Measurements from ENCODE around the gene ASS1. TPM values are rescaled to one million over a fixed set of nuclear protein-coding genes. Genes with fewer than 3 reads are reported as not detected.

Gene ASS1
- total and polyA plus RNA-seq, 9 donors = 63.4 to 238 (median 87.0) TPM

DNA sequence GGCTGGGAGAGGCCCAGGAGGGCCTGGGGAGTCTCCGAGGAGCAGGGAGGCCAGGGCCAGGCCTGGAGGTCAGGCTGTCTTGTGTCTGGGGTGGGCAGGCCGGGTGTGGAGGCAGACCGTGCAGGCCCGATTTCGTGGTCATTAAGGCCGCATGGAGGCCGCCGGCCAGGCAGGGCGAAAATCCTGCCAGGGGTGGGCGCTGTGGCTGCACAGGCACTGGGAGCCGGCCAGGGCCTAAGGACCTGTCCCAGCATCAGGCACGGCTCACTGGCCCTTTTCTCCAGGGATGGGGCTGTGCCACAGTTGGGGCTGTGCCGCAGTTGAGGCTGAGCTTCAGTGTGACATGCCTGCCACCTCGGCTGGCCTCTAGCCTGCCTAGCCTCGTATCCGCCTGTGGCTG, 35.9 kb downstream of the ASS1 start:
- no peaks in the 10 kb centered on the region for H3K9me3 ChIP-seq
- no peaks in the 10 kb centered on the region for H3K27me3 ChIP-seq
- DNase-seq = no peak
- intact Hi-C loops (cut with DNase I) = loop anchor here in 1 of 4 donors (5.0 kb wide), 1 partner anchor 813 kb away; the partner anchor contains the start of gene PRRX2
- WGBS, 3 donors = 84 to 89% (median 86%) methylated on average over 16 of the region's 16 CpGs
- H3K4me3 ChIP-seq = no peak overlapping the region
- H3K27ac ChIP-seq = no peak overlapping the region
- no peaks in the 10 kb centered on the region for H3K4me1 ChIP-seq (ENCODE audit: insufficient read depth)
- no peaks in the 10 kb centered on the region for H3K36me3 ChIP-seq
- TF ChIP-seq, protein P1, sequence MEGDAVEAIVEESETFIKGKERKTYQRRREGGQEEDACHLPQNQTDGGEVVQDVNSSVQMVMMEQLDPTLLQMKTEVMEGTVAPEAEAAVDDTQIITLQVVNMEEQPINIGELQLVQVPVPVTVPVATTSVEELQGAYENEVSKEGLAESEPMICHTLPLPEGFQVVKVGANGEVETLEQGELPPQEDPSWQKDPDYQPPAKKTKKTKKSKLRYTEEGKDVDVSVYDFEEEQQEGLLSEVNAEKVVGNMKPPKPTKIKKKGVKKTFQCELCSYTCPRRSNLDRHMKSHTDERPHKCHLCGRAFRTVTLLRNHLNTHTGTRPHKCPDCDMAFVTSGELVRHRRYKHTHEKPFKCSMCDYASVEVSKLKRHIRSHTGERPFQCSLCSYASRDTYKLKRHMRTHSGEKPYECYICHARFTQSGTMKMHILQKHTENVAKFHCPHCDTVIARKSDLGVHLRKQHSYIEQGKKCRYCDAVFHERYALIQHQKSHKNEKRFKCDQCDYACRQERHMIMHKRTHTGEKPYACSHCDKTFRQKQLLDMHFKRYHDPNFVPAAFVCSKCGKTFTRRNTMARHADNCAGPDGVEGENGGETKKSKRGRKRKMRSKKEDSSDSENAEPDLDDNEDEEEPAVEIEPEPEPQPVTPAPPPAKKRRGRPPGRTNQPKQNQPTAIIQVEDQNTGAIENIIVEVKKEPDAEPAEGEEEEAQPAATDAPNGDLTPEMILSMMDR (IDR thresholded peaks at IDR 0.05) = no peak
- TF ChIP-seq POLR2A (IDR thresholded peaks at IDR 0.05) (no peak), EP300 (IDR thresholded peaks at IDR 0.05) (no peak)

DNA sequence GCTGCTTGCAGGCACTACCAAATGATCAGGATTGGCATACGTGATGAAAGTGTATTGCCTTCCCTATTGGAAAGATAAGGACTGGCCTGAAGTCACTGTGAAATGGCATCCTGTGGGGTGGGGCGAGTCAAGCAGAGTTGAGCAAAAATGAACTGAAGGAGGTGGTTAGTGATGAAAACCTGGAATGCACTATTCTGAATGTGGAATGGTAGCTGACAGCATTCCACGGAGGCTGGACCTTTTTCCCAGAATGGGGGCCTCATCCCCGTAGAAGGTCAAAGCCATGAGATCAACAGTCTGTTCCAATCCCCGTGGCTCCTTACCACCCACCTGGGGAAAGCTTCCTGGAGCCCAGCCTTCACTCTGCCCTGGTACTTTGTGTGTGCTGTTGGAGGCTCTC, 37.7 kb downstream of the ASS1 start:
- no peak for DNase-seq
- H3K9me3 ChIP-seq = no peaks in the 10 kb centered on the region
- WGBS, 3 donors = 52 to 69% (median 62%) methylated on average over 5 of the region's 5 CpGs
- H3K4me1 ChIP-seq (ENCODE audit: insufficient read depth) = no peaks in the 10 kb centered on the region
- H3K4me3 ChIP-seq = no peak overlapping the region
- no peaks in the 10 kb centered on the region for H3K27me3 ChIP-seq
- no peak overlapping the region for H3K27ac ChIP-seq
- TF ChIP-seq, protein P1 (IDR thresholded peaks at IDR 0.05) = no peak
- TF ChIP-seq EP300 (IDR thresholded peaks at IDR 0.05) = no peak
- TF ChIP-seq POLR2A (IDR thresholded peaks at IDR 0.05) = no peak
- intact Hi-C loops (cut with DNase I) = loop anchor here in 1 of 4 donors (5.0 kb wide), 1 partner anchor 815 kb away; the partner anchor contains the start of gene PRRX2
- no peaks in the 10 kb centered on the region for H3K36me3 ChIP-seq

DNA sequence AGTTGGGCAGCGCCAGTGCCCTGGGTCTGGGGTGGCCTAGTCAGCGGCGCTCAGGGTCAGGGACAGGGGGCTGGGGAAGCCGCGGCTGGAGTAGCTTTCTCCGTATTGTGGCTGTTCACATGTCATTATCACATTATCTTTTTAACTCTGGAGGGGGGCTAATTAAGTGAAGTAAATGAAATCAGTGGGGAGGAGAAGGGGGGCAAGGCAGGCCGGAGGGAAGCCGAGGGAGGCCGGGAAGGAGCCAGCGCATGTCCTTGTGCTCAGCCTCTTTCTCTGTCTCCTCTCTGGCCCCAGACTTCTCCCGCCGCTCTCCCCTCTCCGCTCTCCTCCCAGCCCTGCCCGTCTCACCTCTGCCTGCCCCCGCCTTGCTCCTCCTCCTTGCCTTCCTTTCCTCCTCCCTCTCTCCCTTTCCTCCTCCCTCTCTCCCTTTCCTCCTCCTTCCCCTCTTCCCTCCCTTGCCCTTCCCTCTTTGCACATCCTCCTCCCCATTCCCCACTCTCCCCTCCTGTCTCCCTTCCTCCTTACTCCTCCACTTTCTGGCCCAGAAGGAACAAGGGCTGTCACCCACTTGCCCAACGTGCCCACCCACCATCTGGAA, 38.7 kb downstream of the ASS1 start:
- H3K36me3 ChIP-seq = no peaks in the 10 kb centered on the region
- H3K4me3 ChIP-seq = no peak overlapping the region
- H3K9me3 ChIP-seq = no peaks in the 10 kb centered on the region
- WGBS, 3 donors = 53 to 61% (median 56%) methylated on average over 16 of the region's 16 CpGs
- no peak overlapping the region for H3K27ac ChIP-seq
- H3K4me1 ChIP-seq (ENCODE audit: insufficient read depth) = no peaks in the 10 kb centered on the region
- TF ChIP-seq, protein P1 (IDR thresholded peaks at IDR 0.05) = no peak
- DNase-seq = no peak
- no peaks in the 10 kb centered on the region for H3K27me3 ChIP-seq
- intact Hi-C loops (cut with DNase I) = loop anchor here in 1 of 4 donors (5.0 kb wide), 1 partner anchor 816 kb away; the partner anchor contains the start of gene PRRX2

DNA sequence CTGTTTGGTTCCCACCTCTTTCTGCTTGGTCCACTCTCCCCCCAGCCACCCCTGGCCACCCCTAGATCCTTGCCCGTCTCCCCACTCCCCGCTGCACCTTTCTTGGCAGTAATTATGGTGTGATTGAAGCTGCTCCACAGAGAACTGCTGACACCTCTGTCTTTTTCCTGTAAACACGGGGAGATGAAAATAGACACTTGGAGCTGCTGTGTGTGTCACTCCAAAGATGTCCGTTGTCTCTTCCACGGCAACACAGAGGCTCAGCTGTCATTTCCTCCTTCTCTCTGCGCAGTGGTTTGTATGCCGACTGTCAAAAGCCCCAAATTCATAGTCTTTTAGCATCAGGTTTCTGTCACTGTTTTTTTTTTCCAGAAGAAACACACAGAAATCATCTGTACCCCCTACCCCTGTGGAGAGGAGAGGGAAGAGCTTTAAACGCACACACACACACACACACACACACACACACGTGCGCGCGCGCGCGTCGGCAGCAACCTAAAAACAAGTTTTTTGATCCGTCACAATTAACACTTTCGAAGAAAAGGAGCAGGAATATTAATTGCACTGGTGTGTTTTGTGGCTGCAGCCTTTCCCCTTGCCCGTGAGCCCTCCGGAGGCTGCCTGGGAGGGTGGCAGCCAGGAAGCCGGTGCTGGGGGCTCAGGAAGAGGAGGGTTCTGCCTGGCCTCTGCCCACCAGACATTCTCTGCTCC, 39.8 kb downstream of the ASS1 start:
- TF ChIP-seq, protein P1 (IDR thresholded peaks at IDR 0.05) = no peak
- TF ChIP-seq POLR2A (IDR thresholded peaks at IDR 0.05) = no peak
- H3K4me1 ChIP-seq (ENCODE audit: insufficient read depth) = no peaks in the 10 kb centered on the region
- no peak for DNase-seq
- no peak overlapping the region for H3K27ac ChIP-seq
- no peaks in the 10 kb centered on the region for H3K36me3 ChIP-seq
- 87 to 90% (median 88%) methylated on average over 21 of the region's 21 CpGs for WGBS, 3 donors
- intact Hi-C loops (cut with DNase I) = loop anchor here in 1 of 4 donors (5.0 kb wide), 1 partner anchor 817 kb away; the partner anchor contains the start of gene PRRX2
- H3K4me3 ChIP-seq = no peak overlapping the region
- no peaks in the 10 kb centered on the region for H3K9me3 ChIP-seq
- H3K27me3 ChIP-seq = no peaks in the 10 kb centered on the region
